Neutrophil (primary cell): ENCODE results near the gene STARD10.

Source experiments
- H3K27ac ChIP-seq: fragments of 200-600 bp; sonication (generic); 2 replicates; pipeline ENCODE4 v1.5.1; 2016; ENCODE audit warnings: mild to moderate bottlenecking, moderate library complexity
- H3K27me3 ChIP-seq: fragments of 200-600 bp; sonication (generic); 2 replicates; pipeline ENCODE4 v1.6.0; 2016; ENCODE audit warnings: mild to moderate bottlenecking
- H3K36me3 ChIP-seq: fragments of 200-600 bp; sonication (generic); 2 replicates; pipeline ENCODE4 v1.5.1; 2017
- H3K4me1 ChIP-seq, 2 experiments: fragments of 200-600 bp in 1 of 2; sonication (generic) in 1 of 2; 1 replicate in 1 of 2; 2 replicates in 1 of 2; pipeline versions ENCODE4 v1.5.1 to v1.6.1; 2013 to 2016; ENCODE audit warnings: low read depth in 1 of 2, low read length in 1 of 2, mild to moderate bottlenecking in 1 of 2, moderate library complexity in 1 of 2; ENCODE audit not compliant: control insufficient read depth in 1 of 2, insufficient read depth in 1 of 2
- H3K4me3 ChIP-seq, 2 experiments: fragments of 200-600 bp in 1 of 2; sonication (generic) in 1 of 2; 1 replicate in 1 of 2; 2 replicates in 1 of 2; pipeline ENCODE4 v1.5.1; 2013 to 2016; ENCODE audit warnings: low read depth in 1 of 2, low read length in 1 of 2, mild to moderate bottlenecking in 1 of 2, moderate library complexity in 1 of 2
- H3K9me3 ChIP-seq: fragments of 200-600 bp; sonication (generic); 2 replicates; pipeline ENCODE4 v1.5.1; 2016
- CTCF ChIP-seq: fragments of 200-600 bp; sonication (generic); IDR thresholded peaks from 2 replicates; pipeline ENCODE4 v1.5.1; 2016; ENCODE audit warnings: antibody characterized with exemption

STARD10 gene

GRCh38 chr11:72750556-72751115, 43.2 kb downstream of the STARD10 start:
- Histone ChIP-seq H3K36me3 (peaks cover 27% of the 10 kb centered on the region), H3K9me3 (no peaks in the 10 kb centered on the region), H3K27me3 (no peaks in the 10 kb centered on the region), H3K4me1 (peaks cover 49 to 55% of the 10 kb centered on the region in 2 experiments), H3K27ac (peak overlapping the region; percentile 90), H3K4me3 (peak overlapping the region; percentile 84 to 99)
- TF ChIP-seq CTCF: no peak

DNA sequence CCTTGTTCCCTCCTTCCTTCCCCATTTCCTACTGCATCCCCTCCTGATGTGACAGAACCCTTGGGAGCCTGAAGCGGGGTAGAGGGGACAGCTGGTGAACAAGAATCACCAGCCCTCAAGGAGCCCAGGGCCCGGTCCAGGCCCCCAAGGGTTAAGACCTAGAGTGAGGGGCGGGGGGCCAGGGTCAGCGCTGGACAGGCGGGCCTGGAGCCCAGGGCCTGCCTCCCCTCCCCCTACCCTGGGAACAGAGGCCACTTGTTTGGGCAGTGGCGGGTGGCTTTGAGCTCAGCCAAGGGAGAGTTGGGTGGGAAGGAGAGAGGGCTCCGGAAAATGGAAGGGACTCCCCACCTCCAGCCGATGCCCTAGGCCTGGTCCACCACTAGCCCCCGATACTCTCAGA, 43.8 kb downstream of the STARD10 start:
- Histone ChIP-seq H3K27ac (peak overlapping the region; percentile 90), H3K36me3 (peaks cover 31% of the 10 kb centered on the region), H3K9me3 (no peaks in the 10 kb centered on the region), H3K4me3 (peak overlapping the region; percentile 84 to 99), H3K27me3 (no peaks in the 10 kb centered on the region), H3K4me1 (peaks cover 49 to 55% of the 10 kb centered on the region in 2 experiments)
- TF ChIP-seq CTCF: no peak

DNA sequence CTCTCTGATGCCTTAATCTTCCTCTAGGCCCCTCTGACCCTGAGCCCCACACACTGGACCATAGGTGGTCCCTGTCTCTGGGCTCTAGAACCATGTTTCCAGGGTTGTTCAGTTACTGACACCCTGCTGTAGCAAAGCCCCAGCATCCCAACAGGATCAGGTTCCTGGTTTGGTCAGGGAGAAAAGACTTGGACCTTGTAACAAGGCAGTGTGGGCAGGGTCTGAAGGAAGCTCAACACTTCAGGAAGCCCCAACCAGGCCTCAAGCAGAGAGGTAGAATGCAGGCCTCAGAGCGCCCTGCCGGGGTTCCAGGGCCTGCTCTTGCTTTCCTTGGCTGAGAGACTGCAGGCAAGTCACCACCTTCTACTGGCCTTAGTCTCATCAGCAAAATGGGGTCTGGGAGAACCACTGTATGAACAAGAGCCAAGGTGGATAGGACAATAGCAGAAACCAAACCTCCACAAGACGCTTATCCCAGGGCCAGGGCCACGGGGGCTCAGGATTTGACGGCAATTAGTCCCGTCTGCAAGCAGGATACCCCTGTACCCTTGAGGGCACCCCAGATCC, 46.5 kb downstream of the STARD10 start:
- H3K4me3 ChIP-seq: no peak overlapping the region
- no peak for TF ChIP-seq CTCF
- H3K27ac ChIP-seq: peak overlapping the region; percentile 33
- no peaks in the 10 kb centered on the region for H3K27me3 ChIP-seq
- H3K36me3 ChIP-seq: peaks cover 31% of the 10 kb centered on the region
- no peaks in the 10 kb centered on the region for H3K9me3 ChIP-seq
- peaks cover 58 to 64% of the 10 kb centered on the region in 2 experiments for H3K4me1 ChIP-seq

GRCh38 chr11:72746821-72747220, 47.0 kb downstream of the STARD10 start:
- H3K4me1 ChIP-seq: peaks cover 63 to 67% of the 10 kb centered on the region in 2 experiments
- no peaks in the 10 kb centered on the region for H3K27me3 ChIP-seq

GRCh38 chr11:72745925-72746550, 47.8 kb downstream of the STARD10 start:
- H3K36me3 ChIP-seq: peaks cover 31% of the 10 kb centered on the region
- H3K9me3 ChIP-seq: no peaks in the 10 kb centered on the region
- TF ChIP-seq CTCF: no peak
- H3K4me1 ChIP-seq: peaks cover 63 to 71% of the 10 kb centered on the region in 2 experiments
- H3K4me3 ChIP-seq: no peak overlapping the region
- H3K27ac ChIP-seq: no peak overlapping the region
- no peaks in the 10 kb centered on the region for H3K27me3 ChIP-seq

More at GRCh38 chr11:72746821-72747220, 47.0 kb downstream of the STARD10 start:
- peak overlapping the region; percentile 33 for H3K27ac ChIP-seq
- TF ChIP-seq CTCF: no peak
- H3K9me3 ChIP-seq: no peaks in the 10 kb centered on the region
- peaks cover 31% of the 10 kb centered on the region for H3K36me3 ChIP-seq
- H3K4me3 ChIP-seq: no peak overlapping the region
